HEK293T (cell line): Measurements from ENCODE around the gene ABHD14A.
A peak's percentile ranks its signal among the peaks of the same experiment; 100 is the strongest.

Source experiments
- CTCF ChIA-PET: fragments of 350-600 bp; formaldehyde crosslinking; extraction: SDS; loops from one replicate; lab custom pipeline; 2021; ENCODE audit warnings: antibody characterized with exemption, inconsistent platforms; lab: Yijun Ruan, JAX
- POLR2A ChIA-PET: fragments of 350-600 bp; formaldehyde crosslinking; extraction: SDS; loops from one replicate; lab custom pipeline; 2020; ENCODE audit warnings: antibody characterized with exemption, inconsistent platforms; lab: Yijun Ruan, JAX
- DNase-seq: peaks from one replicate; pipeline ENCODE4 v3.0.0; 2012; ENCODE audit warnings: mixed read lengths; ENCODE audit errors: extremely low spot score
- ARNT ChIP-seq: fragments of 450-650 bp; IDR thresholded peaks from 2 replicates; pipeline ENCODE4 v1.6.1; 2017; ENCODE audit warnings: mild to moderate bottlenecking
- BHLHE40 ChIP-seq: fragments of 450-650 bp; IDR thresholded peaks from 2 replicates; pipeline ENCODE4 v1.6.1; 2016; ENCODE audit warnings: mild to moderate bottlenecking, moderate library complexity, borderline replicate concordance
- CTBP1 ChIP-seq: fragments of 450-650 bp; IDR thresholded peaks from 2 replicates; pipeline ENCODE4 v1.6.1; 2016; ENCODE audit warnings: borderline replicate concordance
- ELF4 ChIP-seq: fragments of 450-650 bp; IDR thresholded peaks from 2 replicates; pipeline ENCODE4 v1.6.1; 2017; ENCODE audit warnings: antibody characterized with exemption
- FOXA1 ChIP-seq: fragments of 450-650 bp; IDR thresholded peaks from 2 replicates; pipeline ENCODE4 v1.6.1; 2016; ENCODE audit warnings: mild to moderate bottlenecking
- FOXK2 ChIP-seq: fragments of 450-650 bp; IDR thresholded peaks from 2 replicates; pipeline ENCODE4 v1.6.1; 2016; ENCODE audit warnings: mild to moderate bottlenecking
- FOXM1 ChIP-seq: fragments of 450-650 bp; IDR thresholded peaks from 2 replicates; pipeline ENCODE4 v1.6.1; 2017; ENCODE audit warnings: mild to moderate bottlenecking, borderline replicate concordance
- HDGF ChIP-seq: fragments of 450-650 bp; IDR thresholded peaks from 2 replicates; pipeline ENCODE4 v1.6.1; 2017; ENCODE audit warnings: antibody characterized with exemption, borderline replicate concordance
- L3MBTL2 ChIP-seq: fragments of 450-650 bp; conservative IDR thresholded peaks from 2 replicates; pipeline ENCODE4 v1.6.1; 2016; ENCODE audit warnings: mild to moderate bottlenecking
- LEF1 ChIP-seq: fragments of 450-650 bp; IDR thresholded peaks from 2 replicates; pipeline ENCODE4 v1.6.1; 2017; ENCODE audit warnings: mild to moderate bottlenecking, borderline replicate concordance
- NFRKB ChIP-seq: fragments of 450-650 bp; IDR thresholded peaks from 2 replicates; pipeline ENCODE4 v1.6.1; 2016; ENCODE audit warnings: mild to moderate bottlenecking, moderate library complexity
- SP1 ChIP-seq: fragments of 450-650 bp; IDR thresholded peaks from 2 replicates; pipeline ENCODE4 v1.6.1; 2017
- SUZ12 ChIP-seq: fragments of 450-650 bp; IDR thresholded peaks from 2 replicates; pipeline ENCODE4 v1.6.1; 2016; ENCODE audit warnings: mild to moderate bottlenecking
- TARDBP ChIP-seq: fragments of 450-650 bp; IDR thresholded peaks from 2 replicates; pipeline ENCODE4 v1.6.1; 2016
- ZNF384 ChIP-seq: fragments of 450-650 bp; IDR thresholded peaks from 2 replicates; pipeline ENCODE4 v1.6.1; 2016
- TF ChIP-seq, protein P1 (sequence below): fragments of 450-650 bp; IDR thresholded peaks from 2 replicates; pipeline ENCODE4 v1.6.1; 2016

ABHD14A gene

DNA sequence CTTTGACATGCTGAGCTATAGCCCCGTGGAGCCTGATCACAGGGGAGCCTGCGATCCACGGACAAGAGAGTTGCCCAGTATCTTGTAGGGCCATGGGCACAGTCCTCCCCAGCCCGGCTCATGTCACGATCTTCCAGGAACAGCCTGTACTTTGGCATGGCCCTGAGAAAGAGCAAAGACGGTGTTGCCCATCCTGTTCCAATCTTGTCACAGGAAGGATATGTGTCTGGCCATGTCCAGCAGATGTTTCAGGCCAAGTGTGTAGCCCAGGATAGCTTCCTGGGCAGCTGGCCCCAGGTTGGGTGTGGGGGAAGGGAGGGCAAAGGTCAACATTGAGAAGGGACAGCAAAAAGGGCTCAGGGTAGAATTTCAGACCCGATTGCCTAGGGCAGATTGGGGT, 37.8 kb downstream of the ABHD14A start:
- POLR2A ChIA-PET, result interaction anchor here (1.6 kb wide), 1 partner anchor 17 kb away, joined by 7 read pairs; the partner anchor contains the start of gene RPL29
- CTCF ChIA-PET, result interaction anchor here (0.6 to 3.2 kb wide), 2 partner anchors 9 to 88 kb away, joined by 3 to 14 read pairs; no protein-coding TSS in a partner anchor
- DNase-seq, result no peak
- TF ChIP-seq CTBP1, result no peak
- no peak for TF ChIP-seq ELF4
- TF ChIP-seq SP1, result no peak
- TF ChIP-seq, protein P1, sequence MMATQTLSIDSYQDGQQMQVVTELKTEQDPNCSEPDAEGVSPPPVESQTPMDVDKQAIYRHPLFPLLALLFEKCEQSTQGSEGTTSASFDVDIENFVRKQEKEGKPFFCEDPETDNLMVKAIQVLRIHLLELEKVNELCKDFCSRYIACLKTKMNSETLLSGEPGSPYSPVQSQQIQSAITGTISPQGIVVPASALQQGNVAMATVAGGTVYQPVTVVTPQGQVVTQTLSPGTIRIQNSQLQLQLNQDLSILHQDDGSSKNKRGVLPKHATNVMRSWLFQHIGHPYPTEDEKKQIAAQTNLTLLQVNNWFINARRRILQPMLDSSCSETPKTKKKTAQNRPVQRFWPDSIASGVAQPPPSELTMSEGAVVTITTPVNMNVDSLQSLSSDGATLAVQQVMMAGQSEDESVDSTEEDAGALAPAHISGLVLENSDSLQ, result no peak
- TF ChIP-seq BHLHE40, result no peak
- no peak for TF ChIP-seq HDGF
- no peak for TF ChIP-seq TARDBP
- no peak for TF ChIP-seq SUZ12
- TF ChIP-seq FOXK2, result no peak
- TF ChIP-seq ARNT, result no peak
- TF ChIP-seq FOXA1, result no peak
- TF ChIP-seq L3MBTL2, result no peak
- TF ChIP-seq NFRKB, result no peak
- TF ChIP-seq LEF1, result no peak
- TF ChIP-seq FOXM1, result no peak
- no peak for TF ChIP-seq ZNF384

DNA sequence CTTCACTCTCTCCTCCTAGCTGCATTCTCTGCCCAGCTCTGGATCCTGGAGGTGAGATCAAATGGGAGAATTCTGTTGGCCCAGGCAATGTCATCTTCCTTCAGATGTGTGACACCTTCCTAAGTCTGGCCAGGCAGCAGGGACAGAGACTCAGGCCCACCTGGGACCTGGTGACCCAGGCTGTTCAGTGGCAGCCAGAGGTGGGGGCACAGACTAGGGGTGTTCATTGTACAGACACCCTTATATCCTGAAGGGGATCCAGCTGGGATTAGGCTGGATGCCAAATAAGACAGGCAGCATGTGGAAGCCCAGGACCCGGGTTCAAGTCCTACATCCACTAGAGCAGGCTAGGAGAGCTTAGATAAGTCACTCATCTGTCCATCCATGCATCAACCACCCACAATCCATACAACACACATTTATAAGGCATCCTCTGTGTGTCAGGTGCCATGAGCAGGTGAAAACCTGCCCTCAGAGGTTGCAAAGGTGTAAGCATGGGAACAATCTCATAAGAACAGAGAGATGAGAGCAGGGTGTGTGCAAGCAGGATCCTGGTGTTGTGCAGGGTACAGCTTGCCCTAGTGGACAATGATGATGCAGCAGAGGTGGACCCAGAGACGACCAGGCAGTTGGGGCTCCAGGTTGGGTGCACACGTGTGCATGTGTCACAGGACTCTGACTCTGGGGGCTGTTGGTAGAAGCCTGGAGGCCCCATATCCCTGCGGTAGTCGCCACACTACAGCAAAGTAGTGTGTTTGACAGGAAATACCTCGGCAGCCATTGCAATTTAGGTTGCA, 39.1 kb downstream of the ABHD14A start:
- POLR2A ChIA-PET, result interaction anchor here (0.8 to 1.1 kb wide), 2 partner anchors 9 to 18 kb away, joined by 3 read pairs; partner anchors contain the start of gene RPL29
- TF ChIP-seq TARDBP (no peak), FOXA1 (no peak)
- CTCF ChIA-PET, result interaction anchor here (1.0 to 3.2 kb wide), 5 partner anchors 8 to 46 kb away, joined by 3 to 14 read pairs (median 4); partner anchors contain the start of gene DUSP7
- no peak for DNase-seq

DNA sequence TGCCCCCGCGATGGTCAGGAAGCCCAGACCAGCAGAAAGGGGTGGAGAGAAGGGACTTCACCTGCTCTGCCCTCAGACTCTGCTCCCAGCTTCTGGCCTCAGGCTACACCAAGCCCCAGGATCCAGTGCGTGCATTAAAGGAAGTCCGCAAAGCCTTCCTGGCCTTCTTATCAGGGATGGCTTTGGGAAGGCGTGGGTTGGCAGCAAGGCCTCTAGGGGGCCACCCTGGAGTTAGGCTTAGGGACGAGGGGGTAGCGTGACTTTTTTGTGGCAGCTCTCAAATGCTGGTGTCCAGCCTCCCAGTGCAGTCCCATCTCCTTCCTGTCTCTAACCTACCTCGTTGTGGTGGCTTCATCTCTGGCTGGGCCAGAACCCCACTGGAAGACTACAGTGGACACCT, 39.7 kb downstream of the ABHD14A start:
- TF ChIP-seq FOXA1 (no peak), ARNT (no peak), ZNF384 (no peak), FOXK2 (no peak), ELF4 (no peak), TARDBP (no peak), NFRKB (no peak), SUZ12 (no peak), L3MBTL2 (no peak), BHLHE40 (no peak), FOXM1 (no peak), CTBP1 (no peak)
- TF ChIP-seq, protein P1, result no peak
- peak; percentile 64 for DNase-seq
- CTCF ChIA-PET, result interaction anchor here (1.3 to 3.2 kb wide), 3 partner anchors 11 to 42 kb away, joined by 3 to 14 read pairs (median 4); partner anchors contain the start of gene DUSP7
- POLR2A ChIA-PET, result interaction anchor here (1.1 kb wide), 1 partner anchor 8 kb away, joined by 3 read pairs; no protein-coding TSS in a partner anchor

DNA sequence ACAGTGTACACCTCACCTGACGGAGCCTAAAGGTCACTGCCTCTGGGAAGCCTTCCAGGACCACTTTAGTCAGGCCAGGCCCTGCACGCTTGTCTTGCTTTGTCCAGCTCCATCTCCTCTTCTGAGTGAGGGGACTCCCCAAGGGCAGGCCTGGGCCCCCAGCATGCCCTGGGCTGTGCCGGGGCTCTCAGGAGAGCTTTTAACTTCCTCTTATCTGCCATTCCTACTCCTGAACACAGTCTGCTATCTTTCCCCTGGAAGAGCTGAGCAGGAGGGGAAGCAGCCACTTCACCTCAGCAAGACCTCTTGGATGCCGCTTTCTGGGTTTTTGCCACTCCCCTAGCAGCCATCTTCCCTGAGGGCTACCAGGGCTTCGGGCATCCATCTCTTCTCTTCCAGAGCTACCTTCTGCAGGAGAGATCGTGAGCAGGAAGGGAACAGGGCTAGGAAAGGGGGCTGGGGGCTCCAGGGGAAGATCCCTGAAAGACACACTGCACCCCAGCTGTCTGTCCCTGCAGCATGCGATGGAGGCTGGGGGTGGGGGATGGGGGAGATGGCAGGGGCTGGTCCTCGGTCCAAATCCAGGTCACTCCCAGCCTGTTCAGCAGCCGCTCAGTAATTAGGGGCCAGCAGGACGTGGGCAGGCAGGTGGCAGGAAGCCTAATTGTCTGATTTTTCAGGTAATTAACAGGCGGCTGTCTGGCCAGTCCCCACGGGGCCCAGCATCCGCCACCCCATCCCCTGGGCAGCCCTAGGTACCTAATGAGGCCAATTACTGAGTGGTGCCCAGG, 40.8 kb downstream of the ABHD14A start:
- ChIA-PET CTCF (interaction anchor here (1.5 to 3.2 kb wide), 2 partner anchors 12 to 14 kb away, joined by 4 to 14 read pairs; no protein-coding TSS in a partner anchor), POLR2A (no interaction called here)
- no peak for DNase-seq
- TF ChIP-seq SUZ12, result no peak
- no peak for TF ChIP-seq CTBP1
- no peak for TF ChIP-seq LEF1

DNA sequence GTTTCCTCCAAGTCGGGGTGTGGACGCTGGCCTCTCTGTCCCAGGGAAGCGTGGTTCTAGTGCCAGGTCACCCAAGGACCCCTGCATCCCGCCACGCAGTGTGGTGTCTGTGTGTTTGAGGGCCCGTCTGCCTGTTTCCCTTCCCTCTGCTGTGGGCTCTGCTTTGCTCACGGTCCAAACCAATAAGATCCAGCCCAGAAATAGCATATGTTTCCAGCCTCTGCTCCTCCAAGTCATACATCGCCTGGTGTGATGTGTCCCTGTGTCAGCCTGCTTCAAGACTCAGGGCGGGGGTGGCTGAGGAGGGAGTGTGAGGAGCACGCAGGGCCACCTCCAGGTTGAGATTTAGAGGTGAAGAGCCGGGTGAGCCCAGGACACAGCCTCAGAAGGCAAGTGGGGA, 42.7 kb downstream of the ABHD14A start:
- TF ChIP-seq L3MBTL2 (no peak), HDGF (no peak), TARDBP (no peak), SP1 (no peak), ELF4 (no peak), LEF1 (no peak), BHLHE40 (no peak), FOXA1 (no peak), CTBP1 (no peak), ZNF384 (no peak), SUZ12 (no peak), NFRKB (no peak), ARNT (no peak), FOXM1 (no peak), FOXK2 (no peak)
- TF ChIP-seq, protein P1, result no peak
- ChIA-PET POLR2A (interaction anchor here (1.1 kb wide), 1 partner anchor 14 kb away, joined by 3 read pairs; no protein-coding TSS in a partner anchor), CTCF (no interaction called here)
- no peak for DNase-seq
